T-helper 1 cell treated with Interleukin-12 subunit alpha and Interleukin-12 subunit beta and Interleukin-4 antibody, amounts not matched to agents 30 μg/mL and 1 μg/mL, for 36 hours (primary cell): ENCODE measurements around the gene TNPO3.
"Not testable (repeated sequence)": the region's sequence is repeated elsewhere in the genome, so short reads cannot be mapped to it uniquely, and the experiment has no call there.

Source experiments
- H3K27ac Mint-ChIP-seq: one replicate; pipeline ENCODE4 v1.8.0; 2021; ENCODE audit warnings: mild to moderate bottlenecking, mixed read lengths
- H3K27me3 Mint-ChIP-seq: one replicate; pipeline ENCODE4 v1.8.0; 2021; ENCODE audit warnings: low read depth, mixed read lengths
- H3K36me3 Mint-ChIP-seq: one replicate; pipeline ENCODE4 v1.8.0; 2021; ENCODE audit warnings: low read depth, mixed read lengths
- H3K4me1 Mint-ChIP-seq: one replicate; pipeline ENCODE4 v1.8.0; 2021; ENCODE audit warnings: low read depth, mixed read lengths
- H3K4me3 Mint-ChIP-seq: one replicate; pipeline ENCODE4 v1.8.0; 2021; ENCODE audit warnings: mild to moderate bottlenecking, moderate library complexity, mixed read lengths
- H3K9me3 Mint-ChIP-seq: one replicate; pipeline ENCODE4 v1.8.0; 2021; ENCODE audit warnings: mixed read lengths

Gene TNPO3

GRCh38 chr7:129078455-129078854 is 23.5 kb upstream of the TNPO3 start:
- H3K27me3 Mint-ChIP-seq: peaks cover 18% of the 10 kb centered on the region
- H3K9me3 Mint-ChIP-seq: no peaks in the 10 kb centered on the region
- H3K36me3 Mint-ChIP-seq: no peaks in the 10 kb centered on the region
- H3K4me1 Mint-ChIP-seq: no peaks in the 10 kb centered on the region
- no peak overlapping the region for H3K27ac Mint-ChIP-seq
- no peak overlapping the region for H3K4me3 Mint-ChIP-seq

GRCh38 chr7:129076886-129077285 is 22.0 kb upstream of the TNPO3 start:
- no peaks in the 10 kb centered on the region for H3K36me3 Mint-ChIP-seq
- no peaks in the 10 kb centered on the region for H3K9me3 Mint-ChIP-seq
- H3K27ac Mint-ChIP-seq: no peak overlapping the region
- H3K27me3 Mint-ChIP-seq: peaks cover 18% of the 10 kb centered on the region
- peaks cover 8% of the 10 kb centered on the region for H3K4me1 Mint-ChIP-seq
- H3K4me3 Mint-ChIP-seq: no peak overlapping the region

GRCh38 chr7:129074994-129075393 is 20.1 kb upstream of the TNPO3 start:
- no peaks in the 10 kb centered on the region for H3K9me3 Mint-ChIP-seq
- no peak overlapping the region for H3K27ac Mint-ChIP-seq
- H3K36me3 Mint-ChIP-seq: no peaks in the 10 kb centered on the region
- no peak overlapping the region for H3K4me3 Mint-ChIP-seq
- peaks cover 18% of the 10 kb centered on the region for H3K27me3 Mint-ChIP-seq
- H3K4me1 Mint-ChIP-seq: peaks cover 8% of the 10 kb centered on the region

GRCh38 chr7:129074361-129074871 is 19.5 kb upstream of the TNPO3 start:
- H3K4me1 Mint-ChIP-seq: peaks cover 8% of the 10 kb centered on the region
- H3K9me3 Mint-ChIP-seq: no peaks in the 10 kb centered on the region
- no peak overlapping the region for H3K4me3 Mint-ChIP-seq
- peaks cover 18% of the 10 kb centered on the region for H3K27me3 Mint-ChIP-seq
- no peak overlapping the region for H3K27ac Mint-ChIP-seq
- H3K36me3 Mint-ChIP-seq: no peaks in the 10 kb centered on the region

GRCh38 chr7:129073738-129074137 is 18.8 kb upstream of the TNPO3 start:
- Mint-ChIP-seq H3K9me3 (no peaks in the 10 kb centered on the region), H3K27me3 (peaks cover 14% of the 10 kb centered on the region), H3K36me3 (no peaks in the 10 kb centered on the region)

GRCh38 chr7:129073204-129073603 is 18.3 kb upstream of the TNPO3 start:
- Mint-ChIP-seq H3K27ac (no peak overlapping the region), H3K4me3 (no peak overlapping the region), H3K27me3 (peaks cover 9% of the 10 kb centered on the region), H3K36me3 (no peaks in the 10 kb centered on the region), H3K4me1 (peaks cover 11% of the 10 kb centered on the region), H3K9me3 (no peaks in the 10 kb centered on the region)

More at GRCh38 chr7:129073738-129074137, 18.8 kb upstream of the TNPO3 start:
- H3K4me3 Mint-ChIP-seq: no peak overlapping the region
- H3K27ac Mint-ChIP-seq: no peak overlapping the region
- peaks cover 11% of the 10 kb centered on the region for H3K4me1 Mint-ChIP-seq

- H3K36me3 Mint-ChIP-seq: no peaks in the 10 kb centered on the region
- H3K9me3 Mint-ChIP-seq: no peaks in the 10 kb centered on the region
- H3K27me3 Mint-ChIP-seq: peaks cover 11% of the 10 kb centered on the region
- H3K27ac Mint-ChIP-seq: peak overlapping the region; percentile 49
- H3K4me3 Mint-ChIP-seq: no peak overlapping the region
- peaks cover 11% of the 10 kb centered on the region for H3K4me1 Mint-ChIP-seq
Observed at GRCh38 chr7:129072479-129073011, 17.6 kb upstream of the TNPO3 start.

- Mint-ChIP-seq H3K4me3 (no peak overlapping the region), H3K27me3 (peaks cover 15% of the 10 kb centered on the region), H3K27ac (no peak overlapping the region), H3K9me3 (no peaks in the 10 kb centered on the region), H3K36me3 (no peaks in the 10 kb centered on the region), H3K4me1 (peaks cover 11% of the 10 kb centered on the region)
Observed at GRCh38 chr7:129069021-129069420, 14.1 kb upstream of the TNPO3 start.

- Mint-ChIP-seq H3K4me3 (no peak overlapping the region), H3K27me3 (peaks cover 10% of the 10 kb centered on the region), H3K4me1 (peaks cover 11% of the 10 kb centered on the region), H3K9me3 (no peaks in the 10 kb centered on the region), H3K36me3 (no peaks in the 10 kb centered on the region), H3K27ac (no peak overlapping the region)
Observed at GRCh38 chr7:129067943-129068548, 13.1 kb upstream of the TNPO3 start.

GRCh38 chr7:129067132-129067561 is 12.2 kb upstream of the TNPO3 start:
- peaks cover 15% of the 10 kb centered on the region for H3K27me3 Mint-ChIP-seq

GRCh38 chr7:129066290-129067131 is 11.6 kb upstream of the TNPO3 start:
- H3K36me3 Mint-ChIP-seq: no peaks in the 10 kb centered on the region
- peaks cover 4% of the 10 kb centered on the region for H3K4me1 Mint-ChIP-seq
- no peak overlapping the region for H3K4me3 Mint-ChIP-seq
- peaks cover 4% of the 10 kb centered on the region for H3K9me3 Mint-ChIP-seq
- H3K27ac Mint-ChIP-seq: no peak overlapping the region
- H3K27me3 Mint-ChIP-seq: peaks cover 19% of the 10 kb centered on the region

More at GRCh38 chr7:129067132-129067561, 12.2 kb upstream of the TNPO3 start:
- H3K27ac Mint-ChIP-seq, H3K9me3 Mint-ChIP-seq, H3K4me3 Mint-ChIP-seq, H3K36me3 Mint-ChIP-seq, H3K4me1 Mint-ChIP-seq: not testable (repeated sequence)

- H3K9me3 Mint-ChIP-seq: no peaks in the 10 kb centered on the region
- H3K4me3 Mint-ChIP-seq: peak overlapping the region; percentile 99
- H3K27ac Mint-ChIP-seq: no peak overlapping the region
- peaks cover 16% of the 10 kb centered on the region for H3K4me1 Mint-ChIP-seq
- peaks cover 14% of the 10 kb centered on the region for H3K27me3 Mint-ChIP-seq
- H3K36me3 Mint-ChIP-seq: peaks cover 4% of the 10 kb centered on the region
Observed at GRCh38 chr7:129055861-129056464, 1.1 kb upstream of the TNPO3 start.

- H3K4me3 Mint-ChIP-seq: peak overlapping the region; percentile 99
- peaks cover 7% of the 10 kb centered on the region for H3K36me3 Mint-ChIP-seq
- H3K9me3 Mint-ChIP-seq: no peaks in the 10 kb centered on the region
- peak overlapping the region; percentile 99 for H3K27ac Mint-ChIP-seq
- H3K27me3 Mint-ChIP-seq: peaks cover 9% of the 10 kb centered on the region
- H3K4me1 Mint-ChIP-seq: peaks cover 19% of the 10 kb centered on the region
Observed at GRCh38 chr7:129055294-129055816, 444 bp upstream of the TNPO3 start.

- Mint-ChIP-seq H3K27me3 (peaks cover 1% of the 10 kb centered on the region), H3K4me3 (peak overlapping the region; percentile 99), H3K27ac (peak overlapping the region; percentile 99), H3K36me3 (peaks cover 16% of the 10 kb centered on the region), H3K4me1 (peaks cover 28% of the 10 kb centered on the region), H3K9me3 (no peaks in the 10 kb centered on the region)
Observed at GRCh38 chr7:129053938-129054437, 923 bp downstream of the TNPO3 start.
